Esophagus muscularis mucosa (tissue), 4 donors: ENCODE results near the gene NGRN. TPM values are rescaled to one million over a fixed set of nuclear protein-coding genes. Genes with fewer than 3 reads are reported as not detected.

Source experiments
- DNase-seq: peaks from one replicate; pipeline ENCODE4 v3.0.0-alpha.2; 2017; ENCODE audit errors: extremely low spot score
- H3K27ac ChIP-seq, 4 donors: fragments of 200-600 bp; sonication (generic); replicated peaks in 1 of 4; 1 replicate in 3 of 4; 2 replicates in 1 of 4; pipeline ENCODE4 v1.5.1; 2016 to 2019; ENCODE audit warnings: mild to moderate bottlenecking in 1 of 4
- H3K27me3 ChIP-seq, 4 donors: fragments of 200-600 bp; sonication (generic); one replicate each; pipeline versions ENCODE4 v1.5.1 to v1.6.0; 2016 to 2019
- H3K36me3 ChIP-seq, 4 donors: fragments of 200-600 bp; sonication (generic); one replicate each; pipeline ENCODE4 v1.5.1; 2016 to 2019
- H3K4me1 ChIP-seq, 4 donors: fragments of 200-600 bp; sonication (generic); one replicate each; pipeline ENCODE4 v1.5.1; 2016 to 2019
- H3K4me3 ChIP-seq, 4 donors: fragments of 200-600 bp; sonication (generic); 1 replicate in 2 of 4; 2 replicates in 2 of 4; pipeline ENCODE4 v1.5.1; 2016 to 2019; ENCODE audit warnings: mild to moderate bottlenecking in 4 of 4, moderate library complexity in 1 of 4
- H3K9me3 ChIP-seq, 4 donors: fragments of 200-600 bp; sonication (generic); 1 replicate in 3 of 4; 2 replicates in 1 of 4; pipeline ENCODE4 v1.5.1; 2016 to 2019
- EP300 ChIP-seq: sonication (generic); formaldehyde crosslinking; IDR thresholded peaks from one replicate; pipeline ENCODE4 v1.6.1; 2017; ENCODE audit warnings: antibody characterized with exemption
- POLR2A ChIP-seq: fragments of 450-650 bp; IDR thresholded peaks from one replicate; pipeline ENCODE4 v1.6.1; 2017; ENCODE audit warnings: antibody characterized with exemption, moderate library complexity, mild to moderate bottlenecking, low read depth
- POLR2AphosphoS5 ChIP-seq, 2 donors: sonication (generic); formaldehyde crosslinking; IDR thresholded peaks; one replicate each; pipeline ENCODE4 v1.6.1; 2017; ENCODE audit warnings: antibody characterized with exemption in 2 of 2
- WGBS: methylation state at CpG from one replicate; pipeline ENCODE4 v1.1.5; 2018; 5-methylcytosine and 5-hydroxymethylcytosine counted together
- intact Hi-C: fragments of 100-400 bp; cut with DNase I; formaldehyde crosslinking; loops from one replicate; pipeline ENCODE4 v1.15.1; 2023
- total RNA-seq, 4 donors: library from RNA; depleted of rRNA; stranded (reverse); fragments of >200 nt; gene quantifications; one replicate each; pipeline versions ENCODE4 v1.1.0 to v1.2.1, GENCODE V29; 2016
- TF ChIP-seq, protein P1 (sequence below), 3 experiments: fragments of 200-600 bp in 2 of 3; fragments of 450-650 bp in 1 of 3; sonication (generic) in 2 of 3; IDR thresholded peaks; one replicate each; pipeline ENCODE4 v1.5.1; 2017 to 2019; ENCODE audit warnings: antibody characterized with exemption in 3 of 3, mild to moderate bottlenecking in 2 of 3, moderate library complexity in 1 of 3

The NGRN gene
- total RNA-seq, 4 donors from 2014 or later = 140 to 166 (median 154) TPM

DNA sequence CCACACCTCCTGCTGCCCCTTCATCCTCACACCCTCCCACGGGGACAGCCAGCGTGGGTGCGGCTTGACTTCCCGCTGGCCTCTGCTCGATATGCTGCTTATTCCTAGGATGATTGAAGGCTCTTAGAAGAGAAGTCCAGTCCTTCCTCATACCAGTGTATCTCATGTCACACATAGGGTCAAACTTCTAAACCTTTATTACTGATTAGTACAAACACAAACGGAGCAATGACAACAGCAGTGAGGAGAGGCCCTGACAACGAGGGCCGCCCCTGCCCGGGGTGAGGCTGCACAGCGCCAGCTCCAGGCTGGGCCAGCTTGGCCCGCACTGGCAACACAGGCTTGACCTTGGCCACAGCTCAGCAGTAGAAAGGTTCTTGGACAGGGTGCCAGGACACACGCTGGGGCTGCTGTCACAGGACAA, 35.4 kb upstream of the NGRN start:
- no peak for DNase-seq
- TF ChIP-seq, protein P1, sequence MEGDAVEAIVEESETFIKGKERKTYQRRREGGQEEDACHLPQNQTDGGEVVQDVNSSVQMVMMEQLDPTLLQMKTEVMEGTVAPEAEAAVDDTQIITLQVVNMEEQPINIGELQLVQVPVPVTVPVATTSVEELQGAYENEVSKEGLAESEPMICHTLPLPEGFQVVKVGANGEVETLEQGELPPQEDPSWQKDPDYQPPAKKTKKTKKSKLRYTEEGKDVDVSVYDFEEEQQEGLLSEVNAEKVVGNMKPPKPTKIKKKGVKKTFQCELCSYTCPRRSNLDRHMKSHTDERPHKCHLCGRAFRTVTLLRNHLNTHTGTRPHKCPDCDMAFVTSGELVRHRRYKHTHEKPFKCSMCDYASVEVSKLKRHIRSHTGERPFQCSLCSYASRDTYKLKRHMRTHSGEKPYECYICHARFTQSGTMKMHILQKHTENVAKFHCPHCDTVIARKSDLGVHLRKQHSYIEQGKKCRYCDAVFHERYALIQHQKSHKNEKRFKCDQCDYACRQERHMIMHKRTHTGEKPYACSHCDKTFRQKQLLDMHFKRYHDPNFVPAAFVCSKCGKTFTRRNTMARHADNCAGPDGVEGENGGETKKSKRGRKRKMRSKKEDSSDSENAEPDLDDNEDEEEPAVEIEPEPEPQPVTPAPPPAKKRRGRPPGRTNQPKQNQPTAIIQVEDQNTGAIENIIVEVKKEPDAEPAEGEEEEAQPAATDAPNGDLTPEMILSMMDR (IDR thresholded peaks at IDR 0.05) = no peak
- TF ChIP-seq POLR2AphosphoS5 (IDR thresholded peaks at IDR 0.05) = peak in 1 of 2 donors; percentile 21
- Histone ChIP-seq H3K4me3 (no peak overlapping the region), H3K27ac (peak overlapping the region; percentile 36 to 97 (median 50)), H3K27me3 (no peaks in the 10 kb centered on the region), H3K9me3 (no peaks in the 10 kb centered on the region), H3K4me1 (peaks cover 41 to 71% (median 62%) of the 10 kb centered on the region in 4 donors), H3K36me3 (peaks cover 28 to 67% (median 61%) of the 10 kb centered on the region in 4 donors)
- intact Hi-C loops = no loop called here
- 69% methylated on average over 12 of the region's 12 CpGs for WGBS

DNA sequence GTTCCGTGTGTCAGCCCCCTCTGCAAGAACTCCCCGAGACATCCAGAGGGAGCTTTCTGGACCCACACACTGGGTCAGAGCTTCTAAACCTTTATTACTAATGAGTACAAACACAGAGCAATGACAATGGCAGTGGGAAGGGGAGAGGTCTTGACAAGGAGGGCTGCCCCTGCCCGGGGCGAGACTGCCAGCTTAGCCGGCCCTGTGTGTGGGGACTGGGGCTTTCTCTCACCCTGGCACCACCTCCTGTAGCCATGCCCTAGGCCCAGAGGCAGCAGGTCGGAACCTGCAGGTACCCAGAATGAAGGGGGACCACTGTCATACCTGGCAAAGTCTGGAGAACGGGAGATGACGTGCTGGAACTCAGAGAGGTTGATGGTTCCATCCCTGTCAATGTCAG, 34.9 kb upstream of the NGRN start:
- WGBS = 84% methylated on average over 5 of the region's 8 CpGs
- H3K4me1 ChIP-seq = peaks cover 41 to 68% (median 62%) of the 10 kb centered on the region in 4 donors
- peaks cover 23 to 62% (median 56%) of the 10 kb centered on the region in 4 donors for H3K36me3 ChIP-seq
- intact Hi-C loops = no loop called here
- TF ChIP-seq, protein P1 (IDR thresholded peaks at IDR 0.05) = no peak
- TF ChIP-seq POLR2AphosphoS5 (IDR thresholded peaks at IDR 0.05) (no peak), POLR2A (no peak), EP300 (no peak)
- DNase-seq = no peak
- no peaks in the 10 kb centered on the region for H3K9me3 ChIP-seq
- peak overlapping the region; percentile 36 to 97 (median 50) for H3K27ac ChIP-seq
- H3K27me3 ChIP-seq = no peaks in the 10 kb centered on the region
- H3K4me3 ChIP-seq = no peak overlapping the region

DNA sequence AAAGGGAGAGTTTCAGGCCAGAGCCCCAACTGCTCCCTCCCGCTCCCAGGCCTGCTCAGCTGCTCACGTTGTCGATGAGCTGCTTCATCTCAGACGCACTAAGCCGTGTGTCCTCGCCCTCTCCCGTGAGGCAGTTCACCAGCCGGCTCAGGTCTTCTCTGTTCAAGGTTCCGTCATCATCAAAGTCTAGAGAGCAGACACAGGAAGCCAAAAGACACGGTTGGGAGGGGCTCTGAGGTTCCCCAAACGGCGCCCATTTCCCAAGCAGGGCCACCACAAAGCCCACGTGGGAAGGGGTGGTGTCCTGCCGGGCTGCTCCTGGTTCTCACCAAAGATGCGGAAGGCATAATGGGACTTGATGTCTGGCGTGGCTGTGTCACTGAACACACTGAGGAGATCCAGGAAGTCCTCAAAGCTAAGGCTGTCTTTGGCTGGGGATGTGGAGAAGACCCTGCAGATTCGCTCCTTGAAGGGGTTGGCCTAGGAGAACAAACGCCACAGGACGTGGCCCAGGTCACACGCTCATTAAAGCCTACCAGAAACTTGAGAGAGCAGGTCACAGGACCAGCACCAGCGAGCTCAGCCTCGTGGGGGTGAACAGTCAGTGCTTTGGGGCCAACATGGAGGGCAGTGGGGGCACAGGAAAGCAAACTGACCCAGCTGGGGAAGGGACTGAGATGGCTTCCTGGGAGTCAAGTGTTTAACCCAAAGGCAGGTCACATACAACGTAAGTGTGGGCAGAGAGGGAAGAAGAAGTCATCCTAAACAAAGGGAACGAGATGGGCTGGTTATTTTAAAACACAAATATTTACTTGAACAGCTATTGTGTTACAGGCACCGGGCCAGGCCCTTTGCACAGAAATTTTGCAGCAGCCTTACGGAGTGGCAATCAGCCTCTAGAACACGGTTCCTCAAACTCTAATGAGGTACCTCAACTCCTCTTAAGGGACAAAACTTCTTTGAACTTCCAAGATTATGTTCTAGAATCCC, 34.1 kb upstream of the NGRN start:
- Histone ChIP-seq H3K4me3 (no peak overlapping the region), H3K9me3 (no peaks in the 10 kb centered on the region), H3K4me1 (peaks cover 41 to 63% (median 61%) of the 10 kb centered on the region in 4 donors), H3K27ac (peak overlapping the region; percentile 36 to 97 (median 71)), H3K27me3 (no peaks in the 10 kb centered on the region), H3K36me3 (peaks cover 15 to 63% (median 55%) of the 10 kb centered on the region in 4 donors)
- intact Hi-C loops = no loop called here
- TF ChIP-seq POLR2A = no peak
- TF ChIP-seq, protein P1 (IDR thresholded peaks at IDR 0.05) = no peak
- TF ChIP-seq EP300 = no peak
- no peak for TF ChIP-seq POLR2AphosphoS5 (IDR thresholded peaks at IDR 0.05)
- no peak for DNase-seq
- 63% methylated on average over 24 of the region's 27 CpGs for WGBS

DNA sequence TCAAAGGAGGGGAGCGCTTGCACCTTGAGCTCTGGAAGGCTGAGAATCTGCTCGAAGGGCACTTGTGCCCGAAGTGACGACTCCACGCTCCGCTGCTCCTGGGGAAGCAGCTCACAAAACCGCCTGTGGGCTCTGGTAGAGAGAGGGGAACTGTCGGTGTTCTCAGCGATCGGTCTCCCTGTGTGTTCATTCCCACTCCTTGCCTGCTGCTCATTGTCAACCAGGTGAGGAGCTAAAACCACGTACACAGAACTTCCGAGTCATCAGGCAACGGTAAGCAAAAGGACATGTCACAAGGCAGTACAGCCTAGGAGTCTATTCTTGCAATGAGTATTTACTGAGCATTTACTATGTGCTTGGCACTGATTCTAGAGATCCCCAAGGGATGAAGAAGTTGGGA, 33.3 kb upstream of the NGRN start:
- H3K27ac ChIP-seq = peak overlapping the region in 3 of 4 donors; percentile 53 to 97 (median 89)
- H3K9me3 ChIP-seq = no peaks in the 10 kb centered on the region
- H3K27me3 ChIP-seq = no peaks in the 10 kb centered on the region
- 95% methylated on average over 7 of the region's 13 CpGs for WGBS
- H3K4me3 ChIP-seq = peak overlapping the region in 1 of 4 donors; percentile 80
- H3K36me3 ChIP-seq = peaks cover 12 to 63% (median 54%) of the 10 kb centered on the region in 4 donors
- TF ChIP-seq, protein P1 (IDR thresholded peaks at IDR 0.05) = no peak
- TF ChIP-seq POLR2AphosphoS5 (IDR thresholded peaks at IDR 0.05) = no peak
- no peak for TF ChIP-seq POLR2A
- no peak for TF ChIP-seq EP300
- intact Hi-C loops = no loop called here
- no peak for DNase-seq
- H3K4me1 ChIP-seq = peaks cover 41 to 63% (median 61%) of the 10 kb centered on the region in 4 donors
